ENCODE measurements around the gene RNF11.

- no peak for TF ChIP-seq EZH2 (IDR thresholded peaks at IDR 0.05)
- no peak for TF ChIP-seq POLR2AphosphoS5 (IDR thresholded peaks at IDR 0.05; ENCODE audit: borderline replicate concordance, low read depth, low read length)
- TF ChIP-seq FOXP2 (optimal IDR thresholded peaks at IDR 0.05; ENCODE audit: control extremely low read depth, extremely low read length, insufficient read depth): no peak
These were observed 26.0 kb upstream of the RNF11 start for GRCh38 chr1:51210055-51210454.

Data from SK-N-MC (cell line).